Neuronal stem cell (in vitro differentiated cells): ENCODE results near the gene PMFBP1.

Experiments used
- DNase-seq: peaks from one replicate; pipeline ENCODE4 v3.0.0-alpha.2; 2013; ENCODE audit warnings: low spot score
- H2AFZ ChIP-seq: one replicate; pipeline ENCODE4 v1.6.1; 2013; ENCODE audit warnings: mild to moderate bottlenecking, low read length, inconsistent platforms
- H2AK5ac ChIP-seq: 2 replicates; pipeline ENCODE4 v1.6.1; 2013; ENCODE audit warnings: low read depth, mild to moderate bottlenecking, inconsistent platforms, low read length, moderate library complexity, mixed read lengths
- H2BK120ac ChIP-seq: 2 replicates; pipeline ENCODE4 v1.6.1; 2013; ENCODE audit warnings: low read depth, mild to moderate bottlenecking, inconsistent platforms, low read length, moderate library complexity, mixed read lengths
- H2BK12ac ChIP-seq: one replicate; pipeline ENCODE4 v1.6.1; 2013; ENCODE audit warnings: low read length, inconsistent platforms
- H2BK15ac ChIP-seq: 2 replicates; pipeline ENCODE4 v1.6.1; 2013; ENCODE audit warnings: mild to moderate bottlenecking, low read length, inconsistent platforms, mixed read lengths
- H2BK5ac ChIP-seq: one replicate; pipeline ENCODE4 v1.6.1; 2013; ENCODE audit warnings: inconsistent platforms, mild to moderate bottlenecking, low read length, moderate library complexity
- H3K14ac ChIP-seq: one replicate; pipeline ENCODE4 v1.6.1; 2013; ENCODE audit warnings: low read length, inconsistent platforms
- H3K18ac ChIP-seq: 2 replicates; pipeline ENCODE4 v1.6.1; 2013; ENCODE audit warnings: low read length, inconsistent platforms
- H3K23ac ChIP-seq: 2 replicates; pipeline ENCODE4 v1.6.1; 2013; ENCODE audit warnings: low read depth, mild to moderate bottlenecking, mixed read lengths, low read length, inconsistent platforms; ENCODE audit not compliant: poor library complexity
- H3K27ac ChIP-seq: replicated peaks from 3 replicates; pipeline ENCODE4 v1.5.1; 2013; ENCODE audit warnings: low read length, inconsistent platforms
- H3K27me3 ChIP-seq, 3 experiments: 2 replicates each; pipeline ENCODE4 v1.6.1; 2013; ENCODE audit warnings: low read length in 3 of 3, mild to moderate bottlenecking in 2 of 3, inconsistent platforms in 1 of 3, low read depth in 1 of 3, mixed read lengths in 1 of 3, moderate library complexity in 1 of 3; ENCODE audit not compliant: control insufficient read depth in 3 of 3, insufficient read depth in 3 of 3
- H3K36me3 ChIP-seq, 2 donors: replicated peaks in 1 of 2; 2 replicates each; pipeline ENCODE4 v1.6.1; 2013; ENCODE audit warnings: low read length in 2 of 2; ENCODE audit not compliant: control insufficient read depth in 2 of 2, insufficient read depth in 2 of 2
- H3K4ac ChIP-seq: 2 replicates; pipeline ENCODE4 v1.6.1; 2013; ENCODE audit warnings: inconsistent platforms, mild to moderate bottlenecking, low read length, moderate library complexity
- H3K4me1 ChIP-seq, 2 donors: 1 replicate in 1 of 2; 2 replicates in 1 of 2; pipeline ENCODE4 v1.6.1; 2013; ENCODE audit warnings: low read length in 2 of 2, low read depth in 1 of 2; ENCODE audit not compliant: control insufficient read depth in 2 of 2, insufficient read depth in 1 of 2
- H3K4me2 ChIP-seq: one replicate; pipeline ENCODE4 v1.6.1; 2013; ENCODE audit warnings: mild to moderate bottlenecking, low read length, inconsistent platforms; ENCODE audit not compliant: insufficient read depth, poor library complexity, severe bottlenecking
- H3K4me3 ChIP-seq, 2 donors: 2 replicates each; pipeline ENCODE4 v1.5.1; 2013; ENCODE audit warnings: low read length in 2 of 2, mild to moderate bottlenecking in 2 of 2, inconsistent platforms in 1 of 2, moderate library complexity in 1 of 2
- H3K79me1 ChIP-seq: one replicate; pipeline ENCODE4 v1.6.1; 2013; ENCODE audit warnings: low read depth, mild to moderate bottlenecking, inconsistent platforms, low read length, moderate library complexity
- H3K9ac ChIP-seq: one replicate; pipeline ENCODE4 v1.6.1; 2013; ENCODE audit warnings: mild to moderate bottlenecking, low read depth, low read length, inconsistent platforms; ENCODE audit not compliant: poor library complexity
- H3K9me3 ChIP-seq, 2 donors: replicated peaks in 1 of 2; 2 replicates each; pipeline versions ENCODE3 to v1.6.1; 2013; ENCODE audit warnings: low read length in 2 of 2, mild to moderate bottlenecking in 2 of 2, inconsistent platforms in 1 of 2, low read depth in 1 of 2, mixed read lengths in 1 of 2, moderate library complexity in 1 of 2; ENCODE audit not compliant: control insufficient read depth in 2 of 2, insufficient read depth in 1 of 2
- H4K8ac ChIP-seq: one replicate; pipeline ENCODE4 v1.6.1; 2013; ENCODE audit warnings: low read depth, mild to moderate bottlenecking, inconsistent platforms, low read length, moderate library complexity
- H4K91ac ChIP-seq: one replicate; pipeline ENCODE4 v1.6.1; 2013; ENCODE audit warnings: low read length, low read depth, mild to moderate bottlenecking, inconsistent platforms; ENCODE audit not compliant: poor library complexity
- WGBS, 2 donors: extraction: QIAGEN DNeasy Blood & Tissue Kit; methylation state at CpG; one replicate each; pipeline ENCODE4 v1.1.7; 2013; ENCODE audit warnings: missing lambda C conversion rate in 2 of 2, mixed read lengths in 1 of 2; ENCODE audit not compliant: insufficient read length in 2 of 2, insufficient replicate concordance in 1 of 2; ENCODE audit errors: extremely low coverage in 2 of 2; 5-methylcytosine and 5-hydroxymethylcytosine counted together

PMFBP1 gene

GRCh38 chr16:72124761-72125634, 47.0 kb downstream of the PMFBP1 start:
- Histone ChIP-seq H2BK12ac (no peak overlapping the region), H2BK5ac (no peak overlapping the region), H3K18ac (peak overlapping the region; percentile 15), H3K23ac (no peak overlapping the region), H2AFZ (peak overlapping the region; percentile 79), H2BK120ac (peak overlapping the region; percentile 27), H3K27me3 (no peaks in the 10 kb centered on the region), H3K4ac (no peak overlapping the region), H3K27ac (no peak overlapping the region), H4K91ac (no peak overlapping the region), H3K9me3 (peaks cover 0 to 2% of the 10 kb centered on the region in 2 donors), H2AK5ac (peak overlapping the region; percentile 8), H3K4me1 (peaks cover 6 to 13% of the 10 kb centered on the region in 2 donors), H2BK15ac (peak overlapping the region; percentile 1), H3K79me1 (no peaks in the 10 kb centered on the region), H3K4me2 (no peak overlapping the region), H3K14ac (no peak overlapping the region), H4K8ac (no peak overlapping the region), H3K9ac (no peak overlapping the region), H3K4me3 (no peak overlapping the region), H3K36me3 (peaks cover 0 to 5% of the 10 kb centered on the region in 2 donors)
- no CpG with 5 or more reads among the region's 13 CpGs for WGBS, 2 donors
- DNase-seq, result peak; percentile 71

- peak overlapping the region; percentile 18 for H3K23ac ChIP-seq
- no peak overlapping the region for H3K4ac ChIP-seq
- no peak overlapping the region for H3K14ac ChIP-seq
- H2BK120ac ChIP-seq, result peak overlapping the region; percentile 27
- no peak overlapping the region for H3K9ac ChIP-seq
- H3K79me1 ChIP-seq, result no peaks in the 10 kb centered on the region
- H2BK5ac ChIP-seq, result no peak overlapping the region
- H3K4me3 ChIP-seq, result no peak overlapping the region
- no peak for DNase-seq
- H3K4me2 ChIP-seq, result no peak overlapping the region
- H4K91ac ChIP-seq, result no peak overlapping the region
- no peaks in the 10 kb centered on the region for H3K27me3 ChIP-seq
- no CpG with 5 or more reads among the region's 3 CpGs for WGBS, 2 donors
- peaks cover 6 to 13% of the 10 kb centered on the region in 2 donors for H3K4me1 ChIP-seq
- H3K9me3 ChIP-seq, result peaks cover 0 to 2% of the 10 kb centered on the region in 2 donors
- no peak overlapping the region for H3K27ac ChIP-seq
- H3K36me3 ChIP-seq, result peaks cover 0 to 5% of the 10 kb centered on the region in 2 donors
- H2AFZ ChIP-seq, result no peak overlapping the region
- no peak overlapping the region for H4K8ac ChIP-seq
- H2BK12ac ChIP-seq, result no peak overlapping the region
- peak overlapping the region; percentile 8 for H2AK5ac ChIP-seq
- no peak overlapping the region for H3K18ac ChIP-seq
- peak overlapping the region; percentile 1 for H2BK15ac ChIP-seq
These were observed 47.8 kb downstream of the PMFBP1 start for GRCh38 chr16:72124148-72124547.

GRCh38 chr16:72123426-72123825, 48.5 kb downstream of the PMFBP1 start:
- H2BK12ac ChIP-seq, result no peak overlapping the region
- WGBS, 2 donors, result no CpG with 5 or more reads among the region's 8 CpGs

DNA sequence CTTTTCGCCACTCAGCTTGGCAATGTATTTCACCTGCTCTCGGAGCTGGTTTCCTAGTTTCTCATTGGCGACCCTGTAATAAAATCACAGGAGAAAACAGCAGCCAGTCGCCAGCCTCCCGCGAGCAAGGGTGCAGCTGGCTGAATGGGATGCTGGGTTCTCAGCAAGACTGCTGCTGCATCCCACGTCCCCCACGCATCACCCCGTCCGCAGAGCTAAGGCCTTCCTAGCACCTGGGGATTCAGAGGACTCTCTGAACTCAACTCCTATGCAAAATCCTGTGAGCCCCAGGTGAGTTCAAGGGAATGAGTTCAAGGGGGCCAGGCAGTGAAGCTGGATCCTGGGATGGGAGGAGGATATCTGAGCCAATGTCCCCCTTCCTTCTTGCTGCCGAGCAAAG, 49.0 kb downstream of the PMFBP1 start:
- Histone ChIP-seq H3K36me3 (peaks cover 0 to 2% of the 10 kb centered on the region in 2 donors), H3K4ac (no peak overlapping the region), H3K23ac (no peak overlapping the region), H3K79me1 (no peaks in the 10 kb centered on the region), H3K27ac (no peak overlapping the region), H3K4me2 (no peak overlapping the region), H2BK12ac (no peak overlapping the region), H4K8ac (no peak overlapping the region), H3K27me3 (no peaks in the 10 kb centered on the region), H3K14ac (no peak overlapping the region), H4K91ac (no peak overlapping the region), H2BK120ac (no peak overlapping the region), H3K9me3 (peaks cover 0 to 2% of the 10 kb centered on the region in 2 donors), H3K9ac (no peak overlapping the region), H2BK15ac (no peak overlapping the region), H2BK5ac (no peak overlapping the region), H3K18ac (no peak overlapping the region), H3K4me1 (peaks cover 3 to 13% of the 10 kb centered on the region in 2 donors), H2AFZ (no peak overlapping the region), H3K4me3 (no peak overlapping the region), H2AK5ac (no peak overlapping the region)
- DNase-seq, result no peak
- WGBS, 2 donors, result no CpG with 5 or more reads among the region's 11 CpGs

More at GRCh38 chr16:72123426-72123825, 48.5 kb downstream of the PMFBP1 start:
- Histone ChIP-seq H2AFZ (no peak overlapping the region), H4K91ac (no peak overlapping the region), H3K23ac (no peak overlapping the region), H3K4me3 (no peak overlapping the region), H3K9ac (no peak overlapping the region), H3K27ac (no peak overlapping the region), H2AK5ac (no peak overlapping the region), H4K8ac (no peak overlapping the region), H3K4me2 (no peak overlapping the region), H3K9me3 (peaks cover 0 to 2% of the 10 kb centered on the region in 2 donors), H3K14ac (no peak overlapping the region), H2BK15ac (no peak overlapping the region), H3K4me1 (peaks cover 3 to 13% of the 10 kb centered on the region in 2 donors), H3K36me3 (peaks cover 0 to 5% of the 10 kb centered on the region in 2 donors), H3K4ac (no peak overlapping the region), H2BK120ac (no peak overlapping the region), H3K79me1 (no peaks in the 10 kb centered on the region), H2BK5ac (no peak overlapping the region), H3K18ac (no peak overlapping the region), H3K27me3 (no peaks in the 10 kb centered on the region)
- DNase-seq, result no peak
